Measurements from ENCODE around the gene KCNC3.

DNA sequence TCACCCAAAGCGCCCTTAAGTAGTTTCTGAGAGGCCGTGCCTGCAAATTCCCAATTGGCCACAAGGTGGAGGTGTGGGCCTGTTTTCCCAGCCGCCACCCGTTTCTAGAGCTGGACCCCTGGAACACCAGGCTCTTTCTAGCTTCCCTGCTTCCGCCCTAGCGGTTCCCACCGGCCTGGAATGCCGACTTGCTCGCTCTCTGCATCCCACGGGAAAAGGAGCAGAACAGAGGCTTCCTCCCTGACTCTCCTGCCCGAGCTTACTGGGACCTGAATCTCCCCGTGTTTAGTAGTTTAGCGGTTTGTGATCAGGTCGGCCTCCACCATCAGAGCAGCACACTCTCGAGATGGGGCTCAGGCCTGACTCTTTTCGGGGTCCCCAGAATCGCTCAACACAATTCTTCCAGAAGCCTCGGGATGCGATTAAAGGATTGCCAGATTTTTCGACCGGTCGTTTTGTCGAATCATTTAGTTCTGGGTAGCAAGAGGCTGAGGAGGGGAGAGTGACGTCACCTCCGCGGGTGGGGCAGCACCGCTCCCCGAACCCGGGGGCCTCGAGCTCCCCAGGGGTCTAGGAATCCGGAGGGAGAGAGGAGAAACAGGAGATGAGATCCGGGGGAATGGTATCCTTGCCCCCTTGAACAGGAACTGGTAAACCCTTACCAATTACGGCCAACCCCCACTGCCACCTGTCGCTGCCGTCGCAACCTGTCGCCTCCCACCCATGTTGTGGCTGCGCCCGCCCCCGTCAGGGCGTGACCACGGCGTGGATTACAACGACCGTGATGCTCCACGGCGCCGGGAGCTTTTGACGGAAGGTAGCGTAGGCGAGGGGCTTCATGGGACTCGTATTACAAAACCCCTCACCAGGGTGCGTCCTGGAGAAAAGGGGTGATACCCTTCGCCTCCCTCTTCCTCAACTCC lies 28.3 kb upstream of the KCNC3 start:
- TF ChIP-seq CTCF (conservative IDR thresholded peaks at IDR 0.05; ENCODE audit: low read length), result peak; percentile 94
- TF ChIP-seq EZH2phosphoT487 (IDR thresholded peaks at IDR 0.05; ENCODE audit: borderline replicate concordance, low read depth, low read length), result no peak
